ENCODE results near the gene TYW1. TPM values are rescaled to one million over a fixed set of nuclear protein-coding genes. Genes with fewer than 3 reads are reported as not detected.
"Not testable (repeated sequence)": the region's sequence is repeated elsewhere in the genome, so short reads cannot be mapped to it uniquely, and the experiment has no call there.

Gene TYW1
- 9.9 and 18.1 TPM in 2 replicates for total RNA-seq (2014; rRNA removed; shearing (Covaris generic))

- in situ Hi-C loops (cut with HindIII; ENCODE audit: low sequenced_read_pairs), result not testable (repeated sequence)
- DNase-seq (ENCODE audit: low spot score), result peak; percentile 100
Observed at GRCh38 chr7:66996444-66997191, at the start of gene TYW1. TSS of gene TYW1 (plus strand) at chr7:66996833. CDS start at chr7:66996979, 146 bp downstream.

- in situ Hi-C loops (cut with HindIII; ENCODE audit: low sequenced_read_pairs), result no loop called here
- DNase-seq (ENCODE audit: low spot score), result no peak
Observed at GRCh38 chr7:66948480-66949109, 48.0 kb upstream of the TYW1 start.

- in situ Hi-C loops (cut with HindIII; ENCODE audit: low sequenced_read_pairs), result no loop called here
- DNase-seq (ENCODE audit: low spot score), result no peak
Observed at GRCh38 chr7:66950311-66950710, 46.3 kb upstream of the TYW1 start.

- no peak for DNase-seq (ENCODE audit: low spot score)
- in situ Hi-C loops (cut with HindIII; ENCODE audit: low sequenced_read_pairs), result no loop called here
Observed at GRCh38 chr7:66950763-66951162, 45.9 kb upstream of the TYW1 start.

- DNase-seq (ENCODE audit: low spot score), result no peak
Observed at GRCh38 chr7:66952343-66953043, 44.1 kb upstream of the TYW1 start.

GRCh38 chr7:66953044-66953427, 43.6 kb upstream of the TYW1 start:
- in situ Hi-C loops (cut with HindIII; ENCODE audit: low sequenced_read_pairs), result no loop called here
- DNase-seq (ENCODE audit: low spot score), result no peak

More at GRCh38 chr7:66952343-66953043, 44.1 kb upstream of the TYW1 start:
- in situ Hi-C loops (cut with HindIII; ENCODE audit: low sequenced_read_pairs), result no loop called here

- in situ Hi-C loops (cut with HindIII; ENCODE audit: low sequenced_read_pairs), result no loop called here
- peak; percentile 70 for DNase-seq (ENCODE audit: low spot score)
Observed at GRCh38 chr7:66957595-66958290, 38.9 kb upstream of the TYW1 start.

- in situ Hi-C loops (cut with HindIII; ENCODE audit: low sequenced_read_pairs), result no loop called here
Observed at GRCh38 chr7:66958538-66959350, 37.9 kb upstream of the TYW1 start.

GRCh38 chr7:66960192-66960591, 36.4 kb upstream of the TYW1 start:
- in situ Hi-C loops (cut with HindIII; ENCODE audit: low sequenced_read_pairs), result no loop called here
- no peak for DNase-seq (ENCODE audit: low spot score)

More at GRCh38 chr7:66958538-66959350, 37.9 kb upstream of the TYW1 start:
- peak; percentile 27 for DNase-seq (ENCODE audit: low spot score)

- in situ Hi-C loops (cut with HindIII; ENCODE audit: low sequenced_read_pairs), result no loop called here
- no peak for DNase-seq (ENCODE audit: low spot score)
Observed at GRCh38 chr7:66961096-66961495, 35.5 kb upstream of the TYW1 start.

GRCh38 chr7:66964411-66964810, 32.2 kb upstream of the TYW1 start:
- in situ Hi-C loops (cut with HindIII; ENCODE audit: low sequenced_read_pairs), result no loop called here
- DNase-seq (ENCODE audit: low spot score), result no peak

GRCh38 chr7:66967029-66967428, 29.6 kb upstream of the TYW1 start:
- DNase-seq (ENCODE audit: low spot score), result no peak
- in situ Hi-C loops (cut with HindIII; ENCODE audit: low sequenced_read_pairs), result no loop called here

- in situ Hi-C loops (cut with HindIII; ENCODE audit: low sequenced_read_pairs); DNase-seq (ENCODE audit: low spot score): not testable (repeated sequence)
Observed at GRCh38 chr7:66969001-66969400, 27.6 kb upstream of the TYW1 start.

GRCh38 chr7:66970310-66970709, 26.3 kb upstream of the TYW1 start:
- DNase-seq (ENCODE audit: low spot score), result no peak
- in situ Hi-C loops (cut with HindIII; ENCODE audit: low sequenced_read_pairs), result no loop called here

GRCh38 chr7:66974986-66975590, 21.5 kb upstream of the TYW1 start:
- DNase-seq (ENCODE audit: low spot score), result no peak
- in situ Hi-C loops (cut with HindIII; ENCODE audit: low sequenced_read_pairs), result no loop called here

GRCh38 chr7:66978312-66978711, 18.3 kb upstream of the TYW1 start:
- DNase-seq (ENCODE audit: low spot score); in situ Hi-C loops (cut with HindIII; ENCODE audit: low sequenced_read_pairs): not testable (repeated sequence)

GRCh38 chr7:66979013-66979412, 17.6 kb upstream of the TYW1 start:
- DNase-seq (ENCODE audit: low spot score); in situ Hi-C loops (cut with HindIII; ENCODE audit: low sequenced_read_pairs): not testable (repeated sequence)

- in situ Hi-C loops (cut with HindIII; ENCODE audit: low sequenced_read_pairs); DNase-seq (ENCODE audit: low spot score): not testable (repeated sequence)
Observed at GRCh38 chr7:66980336-66980735, 16.3 kb upstream of the TYW1 start.

Measured in G401 (cell line).